ENCODE results near the gene LMF1.

- no peak for TF ChIP-seq CTCF (conservative IDR thresholded peaks at IDR 0.05 in 1 of 2, IDR thresholded peaks at IDR 0.05 in 1 of 2; ENCODE audit: extremely low read depth in 1 of 2, insufficient read depth in 1 of 2, low read depth in 1 of 2, low read length in 2 of 2)
- no peak for TF ChIP-seq EZH2 (IDR thresholded peaks at IDR 0.05; ENCODE audit: borderline replicate concordance, low read length)
These were observed 38.8 kb upstream of the LMF1 start for GRCh38 chr16:1009358-1010150.

Measured in mammary epithelial cell (primary cell).